ENCODE data around the gene A3GALT2. TPM values are rescaled to one million over a fixed set of nuclear protein-coding genes. Genes with fewer than 3 reads are reported as not detected.

Gene A3GALT2
- total RNA-seq, 1 donor from 2014 or later: 0.35 TPM

DNA sequence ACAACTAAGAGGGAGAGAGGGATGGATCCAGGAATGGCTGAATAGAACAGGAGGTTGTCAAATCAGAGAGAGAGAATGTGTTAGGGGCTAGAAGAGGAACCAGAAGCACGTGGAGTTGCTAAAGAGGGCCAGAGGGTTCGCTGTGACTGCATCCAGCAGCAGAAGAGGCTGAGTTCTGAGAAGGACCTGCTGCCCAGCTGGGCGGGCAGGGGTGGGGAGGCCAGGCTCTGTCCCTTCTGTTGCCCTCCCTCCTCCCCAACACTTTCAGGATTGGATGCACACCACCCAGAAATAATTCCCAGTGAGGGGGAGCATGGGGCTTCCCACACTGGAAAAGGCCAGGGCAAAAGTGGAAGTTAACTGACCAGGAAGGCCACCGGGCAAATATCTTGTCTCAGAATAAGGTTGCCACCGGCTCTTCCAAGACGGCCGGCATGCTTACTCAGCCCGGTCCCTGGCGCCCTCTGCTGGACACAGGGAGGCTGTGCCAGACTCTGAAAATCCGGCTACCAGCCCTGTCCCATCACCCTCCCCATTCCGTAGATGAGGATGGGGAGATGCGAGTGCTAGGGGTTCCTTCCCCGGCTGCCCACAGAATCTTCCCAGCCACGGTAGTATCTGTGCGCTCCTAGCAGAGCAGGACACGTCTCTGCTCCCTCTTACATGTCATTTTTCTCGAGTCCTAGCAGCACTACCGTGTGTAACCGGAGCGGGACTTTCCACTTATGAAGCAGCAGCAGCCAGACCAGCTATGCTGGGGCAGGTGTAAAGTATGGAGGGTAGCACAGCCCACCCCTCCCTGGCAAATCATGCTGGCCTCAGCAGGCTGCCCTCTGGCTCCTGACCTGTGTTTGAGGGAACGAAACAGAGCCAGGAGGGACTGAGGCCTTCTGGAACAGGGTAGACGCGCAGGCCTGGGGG lies 46.8 kb upstream of the A3GALT2 start:
- peak; percentile 95 for DNase-seq (ENCODE audit: extremely low spot score, unreplicated experiment)
- Mint-ChIP-seq H3K36me3 (ENCODE audit: unreplicated experiment) (peaks cover 8% of the 10 kb centered on the region), H3K4me1 (ENCODE audit: unreplicated experiment) (peaks cover 61% of the 10 kb centered on the region), H3K9me3 (ENCODE audit: unreplicated experiment) (no peaks in the 10 kb centered on the region), H3K27me3 (ENCODE audit: unreplicated experiment) (no peaks in the 10 kb centered on the region), H3K4me3 (ENCODE audit: unreplicated experiment) (no peak overlapping the region), H3K27ac (ENCODE audit: unreplicated experiment) (peak overlapping the region; percentile 96)
- TF ChIP-seq, protein P1, sequence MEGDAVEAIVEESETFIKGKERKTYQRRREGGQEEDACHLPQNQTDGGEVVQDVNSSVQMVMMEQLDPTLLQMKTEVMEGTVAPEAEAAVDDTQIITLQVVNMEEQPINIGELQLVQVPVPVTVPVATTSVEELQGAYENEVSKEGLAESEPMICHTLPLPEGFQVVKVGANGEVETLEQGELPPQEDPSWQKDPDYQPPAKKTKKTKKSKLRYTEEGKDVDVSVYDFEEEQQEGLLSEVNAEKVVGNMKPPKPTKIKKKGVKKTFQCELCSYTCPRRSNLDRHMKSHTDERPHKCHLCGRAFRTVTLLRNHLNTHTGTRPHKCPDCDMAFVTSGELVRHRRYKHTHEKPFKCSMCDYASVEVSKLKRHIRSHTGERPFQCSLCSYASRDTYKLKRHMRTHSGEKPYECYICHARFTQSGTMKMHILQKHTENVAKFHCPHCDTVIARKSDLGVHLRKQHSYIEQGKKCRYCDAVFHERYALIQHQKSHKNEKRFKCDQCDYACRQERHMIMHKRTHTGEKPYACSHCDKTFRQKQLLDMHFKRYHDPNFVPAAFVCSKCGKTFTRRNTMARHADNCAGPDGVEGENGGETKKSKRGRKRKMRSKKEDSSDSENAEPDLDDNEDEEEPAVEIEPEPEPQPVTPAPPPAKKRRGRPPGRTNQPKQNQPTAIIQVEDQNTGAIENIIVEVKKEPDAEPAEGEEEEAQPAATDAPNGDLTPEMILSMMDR (IDR thresholded peaks at IDR 0.05): peak; percentile 98

DNA sequence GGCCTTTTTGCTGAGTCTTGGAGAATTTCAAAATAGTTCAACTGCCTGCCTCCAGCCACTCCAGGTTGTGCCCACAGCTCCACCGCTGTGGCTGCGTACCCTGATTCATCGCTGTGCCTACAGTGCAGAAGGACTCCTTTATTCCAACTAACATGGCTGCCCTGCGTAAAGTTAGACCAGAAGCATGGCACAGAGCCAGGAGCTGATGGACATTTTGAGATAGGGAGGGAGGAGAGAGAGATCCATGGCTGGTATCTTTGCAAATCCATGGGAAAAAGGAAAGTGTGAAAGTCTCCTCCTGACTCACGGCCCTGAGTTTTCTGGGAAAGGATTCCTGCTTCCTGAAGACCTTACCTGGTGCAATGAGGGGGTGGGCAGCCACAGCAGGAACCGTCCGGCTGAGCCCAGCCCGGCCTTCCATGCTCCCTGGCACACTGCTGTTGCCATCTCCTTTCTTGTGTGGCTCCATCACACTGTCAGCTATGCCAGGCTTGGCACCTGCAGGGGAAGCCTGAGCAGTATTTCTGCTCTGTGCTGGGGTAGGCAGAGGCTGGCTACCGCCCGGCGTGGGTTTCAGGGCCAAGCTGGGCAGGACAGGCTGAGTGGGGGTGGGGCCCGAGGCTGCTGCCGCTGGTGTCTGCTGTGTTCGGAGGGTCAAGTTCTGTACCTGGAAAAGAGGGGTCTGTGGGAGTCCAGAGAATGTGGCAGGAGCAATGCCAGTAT lies 46.0 kb upstream of the A3GALT2 start:
- Mint-ChIP-seq H3K27me3 (ENCODE audit: unreplicated experiment) (no peaks in the 10 kb centered on the region), H3K9me3 (ENCODE audit: unreplicated experiment) (no peaks in the 10 kb centered on the region), H3K4me3 (ENCODE audit: unreplicated experiment) (no peak overlapping the region), H3K27ac (ENCODE audit: unreplicated experiment) (peak overlapping the region; percentile 96), H3K4me1 (ENCODE audit: unreplicated experiment) (peaks cover 69% of the 10 kb centered on the region), H3K36me3 (ENCODE audit: unreplicated experiment) (peaks cover 5% of the 10 kb centered on the region)
- DNase-seq (ENCODE audit: extremely low spot score, unreplicated experiment): no peak
- TF ChIP-seq, protein P1 (IDR thresholded peaks at IDR 0.05): no peak

DNA sequence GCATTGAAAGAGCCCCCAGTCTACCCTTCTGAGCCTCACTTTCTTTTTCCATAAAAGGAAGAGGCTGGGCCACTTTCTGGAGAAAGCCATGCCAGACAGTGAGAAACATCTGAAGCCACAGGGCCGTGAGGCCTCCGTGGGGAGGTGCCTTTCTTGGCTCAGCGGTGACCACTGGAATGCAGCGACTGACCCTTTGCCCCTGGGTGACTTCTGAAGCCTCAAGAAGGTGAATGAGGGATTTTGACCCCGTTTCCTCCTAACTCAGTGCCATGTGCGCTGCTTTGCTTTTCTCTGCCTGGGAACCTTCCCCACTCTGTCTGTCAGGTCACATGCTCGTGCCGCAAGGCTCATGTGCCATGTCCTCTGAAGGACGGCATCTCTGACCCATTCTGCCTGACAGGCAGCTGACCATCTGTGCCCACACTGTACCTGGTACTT lies 44.7 kb upstream of the A3GALT2 start:
- H3K27ac Mint-ChIP-seq (ENCODE audit: unreplicated experiment): peak overlapping the region; percentile 96
- DNase-seq (ENCODE audit: extremely low spot score, unreplicated experiment): no peak

DNA sequence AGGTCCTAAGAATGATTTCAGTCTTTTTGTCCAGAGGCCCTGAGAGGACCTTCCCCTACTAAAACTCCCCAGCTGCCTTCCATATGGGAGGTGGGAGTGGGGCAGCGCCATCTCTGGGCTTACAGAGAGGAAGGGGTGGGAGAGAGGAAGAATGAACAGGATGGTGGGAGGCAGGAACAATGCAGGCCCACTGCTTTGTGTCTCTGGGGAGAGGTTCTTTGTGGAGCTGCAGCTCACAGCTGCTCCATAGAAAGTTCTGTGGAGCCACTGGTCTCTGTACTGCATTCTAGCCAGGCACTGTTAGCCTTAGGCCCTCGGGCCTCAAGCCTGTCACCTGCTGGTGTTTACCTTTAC lies 43.6 kb upstream of the A3GALT2 start:
- Mint-ChIP-seq H3K4me3 (ENCODE audit: unreplicated experiment) (peak overlapping the region; percentile 21), H3K4me1 (ENCODE audit: unreplicated experiment) (peaks cover 73% of the 10 kb centered on the region), H3K27ac (ENCODE audit: unreplicated experiment) (peak overlapping the region; percentile 96), H3K36me3 (ENCODE audit: unreplicated experiment) (peaks cover 6% of the 10 kb centered on the region), H3K9me3 (ENCODE audit: unreplicated experiment) (peaks cover 1% of the 10 kb centered on the region), H3K27me3 (ENCODE audit: unreplicated experiment) (no peaks in the 10 kb centered on the region)
- DNase-seq (ENCODE audit: extremely low spot score, unreplicated experiment): no peak
- TF ChIP-seq, protein P1 (IDR thresholded peaks at IDR 0.05): no peak

More for the DNA sequence above, 44.7 kb upstream of the A3GALT2 start:
- TF ChIP-seq, protein P1 (IDR thresholded peaks at IDR 0.05): no peak
- H3K9me3 Mint-ChIP-seq (ENCODE audit: unreplicated experiment): no peaks in the 10 kb centered on the region
- no peaks in the 10 kb centered on the region for H3K27me3 Mint-ChIP-seq (ENCODE audit: unreplicated experiment)
- peaks cover 76% of the 10 kb centered on the region for H3K4me1 Mint-ChIP-seq (ENCODE audit: unreplicated experiment)
- H3K4me3 Mint-ChIP-seq (ENCODE audit: unreplicated experiment): peak overlapping the region; percentile 46
- H3K36me3 Mint-ChIP-seq (ENCODE audit: unreplicated experiment): peaks cover 5% of the 10 kb centered on the region

DNA sequence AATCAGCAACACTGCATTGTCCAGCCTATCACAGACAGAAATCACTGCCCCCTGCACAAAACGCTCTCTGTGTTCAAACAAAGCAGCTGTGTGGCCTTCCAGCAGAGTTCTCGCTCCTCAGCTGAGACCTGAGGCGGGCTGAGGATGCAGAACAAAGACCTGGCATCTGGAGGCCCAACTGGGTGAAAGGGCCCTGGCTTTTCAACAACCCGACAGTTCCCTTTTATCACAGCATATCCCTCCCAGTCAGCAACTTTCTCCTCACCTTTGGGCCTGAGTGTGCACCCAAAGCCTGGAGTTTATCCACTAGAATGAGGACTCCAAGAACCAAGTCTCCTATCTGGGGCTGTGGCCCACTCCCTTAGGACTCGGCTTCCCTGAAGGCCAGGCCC lies 42.6 kb upstream of the A3GALT2 start:
- Mint-ChIP-seq H3K4me3 (ENCODE audit: unreplicated experiment) (peak overlapping the region; percentile 57), H3K4me1 (ENCODE audit: unreplicated experiment) (peaks cover 73% of the 10 kb centered on the region), H3K27me3 (ENCODE audit: unreplicated experiment) (no peaks in the 10 kb centered on the region), H3K27ac (ENCODE audit: unreplicated experiment) (peak overlapping the region; percentile 96), H3K9me3 (ENCODE audit: unreplicated experiment) (peaks cover 5% of the 10 kb centered on the region), H3K36me3 (ENCODE audit: unreplicated experiment) (peaks cover 8% of the 10 kb centered on the region)
- DNase-seq (ENCODE audit: extremely low spot score, unreplicated experiment): no peak
- TF ChIP-seq, protein P1 (IDR thresholded peaks at IDR 0.05): no peak

Data from osteocyte (in vitro differentiated cells).